ENCODE measurements around the gene LBX2.

DNA sequence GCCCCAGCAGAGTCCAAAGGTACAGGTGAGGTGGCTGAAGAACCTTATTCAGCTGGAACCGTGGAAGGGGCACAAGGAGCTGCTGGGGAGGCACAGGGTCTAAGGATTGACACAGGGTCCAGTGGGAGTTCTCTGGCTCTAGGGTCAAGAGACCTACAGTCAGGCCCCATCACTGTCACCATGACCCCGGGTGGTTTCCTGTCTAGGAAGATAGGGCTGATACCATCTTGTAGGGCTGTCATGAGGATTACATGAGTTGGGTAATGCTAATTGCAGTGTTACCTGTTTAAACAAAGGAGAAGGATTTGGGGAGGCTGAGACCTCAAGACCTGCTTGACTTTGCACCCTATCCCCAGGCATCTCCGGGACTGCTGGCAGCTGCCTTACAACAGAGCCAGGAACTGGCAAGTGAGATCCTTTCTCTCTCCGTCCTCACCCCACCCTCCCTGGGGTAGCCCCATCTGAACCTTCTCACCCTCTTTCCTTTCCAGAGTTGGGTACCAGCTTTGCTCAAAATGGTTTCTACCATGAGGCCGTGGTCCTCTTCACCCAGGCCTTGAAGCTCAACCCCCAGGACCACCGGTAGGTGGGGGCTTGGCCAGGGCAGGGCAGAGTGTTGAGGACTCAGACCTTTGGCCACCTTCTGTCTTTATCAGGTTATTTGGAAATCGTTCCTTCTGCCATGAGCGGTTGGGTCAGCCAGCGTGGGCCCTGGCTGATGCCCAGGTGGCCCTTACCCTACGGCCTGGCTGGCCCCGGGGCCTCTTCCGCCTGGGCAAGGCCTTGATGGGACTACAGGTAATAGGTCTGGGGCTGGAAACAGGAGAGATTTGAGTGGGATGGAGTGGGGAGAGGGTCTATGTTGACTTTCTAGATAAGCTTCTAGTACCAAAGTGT is 7.5 kb downstream of the LBX2 start:
- no peak for TF ChIP-seq CTCF (conservative IDR thresholded peaks at IDR 0.05; ENCODE audit: low read depth, low read length)
- TF ChIP-seq EZH2 (IDR thresholded peaks at IDR 0.05; ENCODE audit: borderline replicate concordance, low read depth, low read length, poor library complexity, severe bottlenecking) = no peak
